Stimulated activated CD4-positive, alpha-beta T cell treated with anti-CD3 and anti-CD28 coated beads, TNF-alpha, amount 100 ng/mL, for 4 hours (primary cell): ENCODE results near the gene COL23A1.

Experiments
- DNase-seq, 3 experiments: peaks; one replicate each; pipeline ENCODE4 v3.0.0-alpha.2; 2020; ENCODE audit warnings: low read depth in 3 of 3

Gene COL23A1

GRCh38 chr5:178211095-178212048, 378.8 kb downstream of the COL23A1 start:
- no peak for DNase-seq

- no peak for DNase-seq
These were observed 379.5 kb downstream of the COL23A1 start for GRCh38 chr5:178210686-178211085.

- no peak for DNase-seq
These were observed 380.1 kb downstream of the COL23A1 start for GRCh38 chr5:178210073-178210535.

GRCh38 chr5:178209334-178210072, 380.7 kb downstream of the COL23A1 start:
- no peak for DNase-seq

GRCh38 chr5:178208540-178209227, 381.5 kb downstream of the COL23A1 start:
- DNase-seq, result no peak

- DNase-seq, result no peak
These were observed 382.3 kb downstream of the COL23A1 start for GRCh38 chr5:178207917-178208280.

- no peak for DNase-seq
These were observed 382.8 kb downstream of the COL23A1 start for GRCh38 chr5:178207183-178207916.

- no peak for DNase-seq
These were observed 383.8 kb downstream of the COL23A1 start for GRCh38 chr5:178206166-178207101.

- no peak for DNase-seq
These were observed 384.5 kb downstream of the COL23A1 start for GRCh38 chr5:178205749-178206047.

GRCh38 chr5:178204935-178205748, 385.1 kb downstream of the COL23A1 start:
- DNase-seq, result peak; percentile 51 to 62 (median 53)

GRCh38 chr5:178204182-178204934, 385.8 kb downstream of the COL23A1 start, which contains the start of gene HNRNPAB:
HNRNPAB (plus strand) TSS chr5:178204533; CDS start chr5:178204838, 305 bp downstream.
- peak; percentile 92 to 95 (median 93) for DNase-seq

GRCh38 chr5:178203670-178204181, 386.5 kb downstream of the COL23A1 start:
- DNase-seq, result peak in 2 of 3 experiments; percentile 18 to 28

- no peak for DNase-seq
These were observed 387.7 kb downstream of the COL23A1 start for GRCh38 chr5:178202541-178202940.

- no peak for DNase-seq
These were observed 388.3 kb downstream of the COL23A1 start for GRCh38 chr5:178201927-178202235.

GRCh38 chr5:178201221-178201926, 388.8 kb downstream of the COL23A1 start:
- DNase-seq, result no peak

GRCh38 chr5:178199581-178200434, 390.4 kb downstream of the COL23A1 start:
- no peak for DNase-seq

GRCh38 chr5:178198706-178199105, 391.5 kb downstream of the COL23A1 start:
- DNase-seq, result no peak
